Gastroesophageal sphincter (tissue), 3 donors: ENCODE results near the gene NFYB.
A peak's percentile ranks its signal among the peaks of the same experiment; 100 is the strongest.

Experiments used
- EP300 ChIP-seq: sonication (generic); formaldehyde crosslinking; IDR thresholded peaks from one replicate; pipeline ENCODE4 v1.6.1; 2017; ENCODE audit warnings: antibody characterized with exemption, mild to moderate bottlenecking
- POLR2A ChIP-seq, 2 donors: fragments of 450-650 bp; IDR thresholded peaks; one replicate each; pipeline ENCODE4 v1.6.1; 2017; ENCODE audit warnings: antibody characterized with exemption in 2 of 2, mild to moderate bottlenecking in 2 of 2, moderate library complexity in 1 of 2
- POLR2AphosphoS5 ChIP-seq: sonication (generic); formaldehyde crosslinking; IDR thresholded peaks from one replicate; pipeline ENCODE4 v1.6.1; 2017; ENCODE audit warnings: antibody characterized with exemption
- TF ChIP-seq, protein P1 (sequence below), 4 experiments: fragments of 200-600 bp in 2 of 4; fragments of 450-650 bp in 2 of 4; sonication (generic) in 1 of 4; IDR thresholded peaks; one replicate each; pipeline ENCODE4 v1.5.1; 2017 to 2019; ENCODE audit warnings: antibody characterized with exemption in 4 of 4, mild to moderate bottlenecking in 2 of 4, moderate library complexity in 2 of 4

DNA sequence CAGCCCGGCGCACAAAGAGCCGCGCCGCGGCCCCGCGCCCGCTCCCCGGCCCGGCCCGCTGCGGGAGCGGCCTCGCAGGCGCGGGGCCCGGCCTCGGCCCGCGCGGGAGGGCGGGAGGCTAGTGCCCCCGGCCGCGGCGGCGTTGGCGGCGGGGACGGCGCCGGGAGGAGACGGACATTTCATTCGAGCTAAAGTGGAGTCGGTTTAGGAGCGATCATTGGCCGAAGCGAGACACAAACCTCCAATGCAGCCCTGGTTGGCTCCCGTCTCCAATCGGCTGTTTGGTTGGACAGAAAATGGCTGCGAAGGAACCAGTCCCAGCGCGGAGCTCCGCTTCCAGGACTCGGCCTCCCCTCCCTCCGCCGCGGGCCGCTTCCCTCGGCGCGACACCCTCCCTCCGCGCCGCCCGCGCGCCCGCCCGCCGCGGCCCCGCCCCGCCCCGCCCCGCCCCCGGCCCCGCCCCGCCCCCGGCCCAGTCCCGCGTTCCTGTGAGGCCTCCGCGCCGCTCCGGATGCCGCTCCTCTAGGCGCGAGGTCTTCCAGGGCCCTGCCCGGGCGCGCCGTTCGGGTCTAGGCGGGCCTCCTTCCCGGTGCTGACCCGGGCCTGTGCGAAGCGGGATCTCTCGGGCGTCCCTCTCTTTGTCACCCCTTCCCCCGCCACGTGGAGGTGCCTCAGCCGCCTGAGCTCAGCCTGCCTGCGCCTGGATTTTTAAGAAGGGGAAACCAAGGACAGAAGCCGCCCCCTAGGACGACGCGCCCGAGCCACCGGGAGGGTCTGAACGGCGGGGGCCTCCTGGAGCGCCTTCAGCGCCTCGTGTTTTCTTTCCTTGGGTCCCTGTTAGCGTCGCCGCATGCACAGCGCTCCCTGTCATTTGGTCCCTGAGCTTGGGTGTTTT is at the start of gene NFYB:
- TF ChIP-seq POLR2A (IDR thresholded peaks at IDR 0.05) = peak; percentile 43 to 80
- TF ChIP-seq POLR2AphosphoS5 = peak; percentile 56
- TF ChIP-seq, protein P1, sequence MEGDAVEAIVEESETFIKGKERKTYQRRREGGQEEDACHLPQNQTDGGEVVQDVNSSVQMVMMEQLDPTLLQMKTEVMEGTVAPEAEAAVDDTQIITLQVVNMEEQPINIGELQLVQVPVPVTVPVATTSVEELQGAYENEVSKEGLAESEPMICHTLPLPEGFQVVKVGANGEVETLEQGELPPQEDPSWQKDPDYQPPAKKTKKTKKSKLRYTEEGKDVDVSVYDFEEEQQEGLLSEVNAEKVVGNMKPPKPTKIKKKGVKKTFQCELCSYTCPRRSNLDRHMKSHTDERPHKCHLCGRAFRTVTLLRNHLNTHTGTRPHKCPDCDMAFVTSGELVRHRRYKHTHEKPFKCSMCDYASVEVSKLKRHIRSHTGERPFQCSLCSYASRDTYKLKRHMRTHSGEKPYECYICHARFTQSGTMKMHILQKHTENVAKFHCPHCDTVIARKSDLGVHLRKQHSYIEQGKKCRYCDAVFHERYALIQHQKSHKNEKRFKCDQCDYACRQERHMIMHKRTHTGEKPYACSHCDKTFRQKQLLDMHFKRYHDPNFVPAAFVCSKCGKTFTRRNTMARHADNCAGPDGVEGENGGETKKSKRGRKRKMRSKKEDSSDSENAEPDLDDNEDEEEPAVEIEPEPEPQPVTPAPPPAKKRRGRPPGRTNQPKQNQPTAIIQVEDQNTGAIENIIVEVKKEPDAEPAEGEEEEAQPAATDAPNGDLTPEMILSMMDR (IDR thresholded peaks at IDR 0.05) = peak in 1 of 4 experiments; percentile 5
- no peak for TF ChIP-seq EP300
